GM10266 (cell line): Measurements from ENCODE around the gene CBX7.

Source experiments
- DNase-seq: peaks from one replicate; pipeline ENCODE4 v3.0.0; 2012; ENCODE audit errors: extremely low spot score
- TF ChIP-seq, protein P1 (sequence below): IDR thresholded peaks from 2 replicates; pipeline ENCODE4 v1.5.1; 2012; ENCODE audit warnings: mild to moderate bottlenecking, low read depth; ENCODE audit not compliant: control insufficient read depth, insufficient read depth; ENCODE audit errors: missing control alignments

Gene CBX7

DNA sequence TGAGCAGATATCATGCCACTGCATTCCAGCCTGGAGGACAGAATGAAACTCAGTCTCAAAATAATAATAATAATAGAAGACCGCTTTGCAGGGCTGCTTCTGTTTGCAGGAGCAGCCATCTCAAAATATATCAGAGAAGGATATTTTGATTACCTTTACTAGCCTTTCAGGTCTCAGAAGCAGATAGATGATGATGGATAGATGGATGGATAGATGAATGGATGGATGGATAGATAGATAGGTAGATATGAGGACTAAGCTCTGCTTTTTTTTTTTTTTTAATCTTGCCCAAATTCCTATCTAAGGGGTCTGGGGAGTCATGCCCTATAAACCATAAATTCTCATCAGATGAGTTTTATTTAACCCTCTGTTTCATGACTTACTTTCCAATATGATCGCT is 36.9 kb downstream of the CBX7 start:
- no peak for DNase-seq
- TF ChIP-seq, protein P1, sequence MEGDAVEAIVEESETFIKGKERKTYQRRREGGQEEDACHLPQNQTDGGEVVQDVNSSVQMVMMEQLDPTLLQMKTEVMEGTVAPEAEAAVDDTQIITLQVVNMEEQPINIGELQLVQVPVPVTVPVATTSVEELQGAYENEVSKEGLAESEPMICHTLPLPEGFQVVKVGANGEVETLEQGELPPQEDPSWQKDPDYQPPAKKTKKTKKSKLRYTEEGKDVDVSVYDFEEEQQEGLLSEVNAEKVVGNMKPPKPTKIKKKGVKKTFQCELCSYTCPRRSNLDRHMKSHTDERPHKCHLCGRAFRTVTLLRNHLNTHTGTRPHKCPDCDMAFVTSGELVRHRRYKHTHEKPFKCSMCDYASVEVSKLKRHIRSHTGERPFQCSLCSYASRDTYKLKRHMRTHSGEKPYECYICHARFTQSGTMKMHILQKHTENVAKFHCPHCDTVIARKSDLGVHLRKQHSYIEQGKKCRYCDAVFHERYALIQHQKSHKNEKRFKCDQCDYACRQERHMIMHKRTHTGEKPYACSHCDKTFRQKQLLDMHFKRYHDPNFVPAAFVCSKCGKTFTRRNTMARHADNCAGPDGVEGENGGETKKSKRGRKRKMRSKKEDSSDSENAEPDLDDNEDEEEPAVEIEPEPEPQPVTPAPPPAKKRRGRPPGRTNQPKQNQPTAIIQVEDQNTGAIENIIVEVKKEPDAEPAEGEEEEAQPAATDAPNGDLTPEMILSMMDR, result no peak

DNA sequence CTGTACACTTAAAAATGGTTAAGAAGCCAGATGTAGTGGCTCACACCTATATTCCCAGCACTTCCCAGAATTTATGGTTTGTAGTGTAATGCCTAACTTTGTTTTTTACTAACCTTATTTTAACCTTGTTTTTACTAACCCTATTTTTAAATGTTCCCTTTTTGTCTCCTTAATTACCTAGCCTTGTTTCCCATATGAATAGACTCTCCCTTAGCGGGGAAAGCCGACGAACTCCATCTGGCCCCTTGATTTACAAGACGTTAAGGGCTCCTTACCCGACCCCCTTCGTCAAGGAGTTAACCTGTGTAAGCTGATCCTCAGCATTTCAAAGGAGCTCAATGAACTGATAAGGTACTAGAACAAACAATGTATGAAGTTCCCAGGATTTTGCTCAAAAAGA is 38.4 kb downstream of the CBX7 start:
- DNase-seq, result no peak
- TF ChIP-seq, protein P1, result no peak

DNA sequence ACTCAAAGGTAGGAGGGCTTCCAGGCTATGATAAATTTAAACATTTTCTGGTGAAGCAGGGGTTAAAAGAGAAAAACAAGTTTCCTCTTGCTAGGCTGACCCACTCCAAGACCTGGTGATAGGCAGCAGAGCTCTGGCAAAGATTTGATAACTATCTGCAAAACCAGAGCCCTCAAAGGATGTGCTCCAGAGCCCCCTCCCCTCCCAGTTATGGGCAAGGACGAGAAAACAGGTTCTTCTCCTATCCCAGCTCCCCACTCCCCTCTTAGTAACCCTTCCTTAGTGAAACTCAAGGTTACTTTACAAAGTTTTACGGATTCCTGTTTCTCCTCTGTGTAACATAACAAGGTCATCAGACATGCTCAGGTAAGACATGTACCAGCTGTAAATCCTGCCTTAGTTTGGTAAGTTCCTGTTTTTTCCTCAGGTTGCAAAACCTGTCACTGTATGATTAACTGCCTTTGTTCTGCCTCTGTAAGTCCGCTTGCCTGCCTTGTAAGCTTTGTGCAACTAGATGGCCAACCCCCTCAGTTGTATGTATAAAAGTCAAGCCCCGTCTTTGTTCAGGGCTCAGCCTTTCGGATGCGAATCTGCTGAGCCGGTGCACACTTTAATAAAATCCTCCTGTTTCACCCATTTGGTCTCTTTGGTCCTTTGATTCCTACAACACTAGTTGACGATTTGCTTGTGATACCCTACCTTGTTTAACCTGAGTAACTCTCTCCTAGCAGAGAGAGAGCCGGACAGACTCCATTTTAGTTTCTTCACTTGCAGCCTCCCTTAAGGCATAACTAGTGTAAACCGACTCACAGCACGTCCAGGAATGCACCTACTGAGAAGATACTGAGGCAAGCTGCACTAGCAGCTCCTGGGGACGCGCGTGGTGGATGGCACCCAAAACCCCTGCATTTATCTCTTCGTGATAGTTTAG is 41.6 kb downstream of the CBX7 start:
- no peak for DNase-seq
- TF ChIP-seq, protein P1, result no peak

DNA sequence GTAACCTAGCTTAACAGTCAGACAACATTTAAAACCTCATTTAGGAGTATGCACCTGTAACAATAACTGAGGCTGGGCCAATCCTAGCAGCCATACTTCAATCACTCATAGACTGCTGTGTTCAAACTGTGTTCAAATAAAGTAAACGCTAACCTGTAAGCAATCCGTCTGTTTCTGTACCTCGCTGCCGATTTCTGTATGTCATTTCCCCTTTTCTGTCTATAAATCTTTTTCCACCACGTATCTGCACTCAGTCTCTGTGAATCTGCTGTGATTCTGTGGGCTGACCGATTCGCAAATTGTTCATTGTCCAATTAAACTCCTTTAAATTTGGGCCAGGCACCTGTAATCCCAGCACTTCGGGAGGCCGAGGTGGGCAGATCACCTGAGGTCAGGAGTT is 43.1 kb downstream of the CBX7 start:
- TF ChIP-seq, protein P1, result no peak
- no peak for DNase-seq

DNA sequence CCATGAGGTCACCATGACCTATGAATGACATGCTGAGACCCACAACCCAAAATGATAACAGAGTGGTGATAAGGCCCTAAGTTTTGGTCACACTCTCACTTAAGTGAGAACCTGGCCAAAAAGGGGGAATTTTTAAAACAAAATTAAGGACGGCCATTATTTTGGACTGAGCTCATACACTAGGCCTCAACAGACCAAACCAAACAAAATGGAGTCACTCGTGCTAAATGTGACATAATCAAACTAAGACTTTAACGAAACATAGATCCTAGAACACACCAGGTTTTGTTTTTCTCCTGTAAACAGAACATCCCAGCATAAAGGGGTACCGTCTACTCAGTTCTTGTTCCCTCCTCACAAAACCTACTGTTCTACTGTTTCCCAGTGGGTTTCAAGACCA is 44.0 kb downstream of the CBX7 start:
- DNase-seq, result no peak
- TF ChIP-seq, protein P1, result no peak

DNA sequence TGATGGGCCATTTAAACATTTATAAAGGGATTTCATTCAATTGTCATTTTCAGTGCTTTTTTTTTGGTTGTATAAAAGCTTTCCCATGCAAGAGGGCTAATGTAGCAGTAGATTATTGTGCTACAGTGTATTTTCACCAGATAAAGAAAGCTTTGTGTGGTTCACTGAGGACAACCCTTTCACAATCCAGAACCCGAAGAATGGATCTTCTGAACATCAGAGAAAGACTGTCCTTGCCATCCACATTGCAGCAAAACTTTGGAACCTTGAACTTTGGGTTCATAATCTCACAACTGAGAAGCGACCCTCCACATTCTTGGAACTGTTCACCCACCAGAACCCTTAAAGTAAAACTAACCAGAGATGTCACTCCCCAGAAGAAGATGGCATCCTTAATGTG is 46.2 kb downstream of the CBX7 start:
- TF ChIP-seq, protein P1, result no peak
- no peak for DNase-seq

DNA sequence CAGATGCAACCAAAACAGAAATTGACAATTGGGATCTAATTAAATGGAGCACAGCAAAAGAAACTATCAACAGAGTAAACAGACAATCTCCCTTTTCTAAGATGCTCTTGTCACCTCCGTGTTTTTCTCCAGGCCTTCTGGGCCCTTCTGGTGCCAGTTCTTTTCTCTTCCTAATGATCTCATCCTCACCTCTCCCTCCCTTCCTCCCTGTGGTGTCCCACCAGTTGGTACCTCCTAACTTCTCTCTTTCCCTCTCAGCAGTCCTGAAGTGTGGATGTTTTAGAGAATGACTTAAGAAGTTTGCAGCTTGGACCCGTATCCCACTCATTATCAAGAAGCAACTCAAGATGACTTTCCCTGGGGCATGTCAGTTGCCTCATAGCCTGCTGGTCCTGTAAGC is 49.0 kb downstream of the CBX7 start:
- no peak for DNase-seq
- TF ChIP-seq, protein P1, result no peak
